Right lobe of liver (tissue), 4 donors: ENCODE measurements around the gene DDX43.

ENCODE experiments used
- POLR2A ChIP-seq: fragments of 450-650 bp; IDR thresholded peaks from one replicate; pipeline ENCODE4 v1.6.1; 2017; ENCODE audit warnings: antibody characterized with exemption, mild to moderate bottlenecking
- TF ChIP-seq, protein P1 (sequence below), 4 donors: fragments of 200-600 bp in 3 of 4; fragments of 450-650 bp in 1 of 4; IDR thresholded peaks; one replicate each; pipeline versions ENCODE4 v1.5.1 to v1.8.0; 2016 to 2022; ENCODE audit warnings: antibody characterized with exemption in 4 of 4, mild to moderate bottlenecking in 2 of 4
- donor health status: DM: no; HTN: no; CAD: no.
- donor health status: DM: no; HTN: no; CAD: no.
- donor health status: DM: no; HTN: yes; CAD: no.

GRCh38 chr6:73349311-73349710 is 45.3 kb upstream of the DDX43 start:
- TF ChIP-seq, protein P1, sequence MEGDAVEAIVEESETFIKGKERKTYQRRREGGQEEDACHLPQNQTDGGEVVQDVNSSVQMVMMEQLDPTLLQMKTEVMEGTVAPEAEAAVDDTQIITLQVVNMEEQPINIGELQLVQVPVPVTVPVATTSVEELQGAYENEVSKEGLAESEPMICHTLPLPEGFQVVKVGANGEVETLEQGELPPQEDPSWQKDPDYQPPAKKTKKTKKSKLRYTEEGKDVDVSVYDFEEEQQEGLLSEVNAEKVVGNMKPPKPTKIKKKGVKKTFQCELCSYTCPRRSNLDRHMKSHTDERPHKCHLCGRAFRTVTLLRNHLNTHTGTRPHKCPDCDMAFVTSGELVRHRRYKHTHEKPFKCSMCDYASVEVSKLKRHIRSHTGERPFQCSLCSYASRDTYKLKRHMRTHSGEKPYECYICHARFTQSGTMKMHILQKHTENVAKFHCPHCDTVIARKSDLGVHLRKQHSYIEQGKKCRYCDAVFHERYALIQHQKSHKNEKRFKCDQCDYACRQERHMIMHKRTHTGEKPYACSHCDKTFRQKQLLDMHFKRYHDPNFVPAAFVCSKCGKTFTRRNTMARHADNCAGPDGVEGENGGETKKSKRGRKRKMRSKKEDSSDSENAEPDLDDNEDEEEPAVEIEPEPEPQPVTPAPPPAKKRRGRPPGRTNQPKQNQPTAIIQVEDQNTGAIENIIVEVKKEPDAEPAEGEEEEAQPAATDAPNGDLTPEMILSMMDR (IDR thresholded peaks at IDR 0.05), result no peak
- no peak for TF ChIP-seq POLR2A
